Activated naive CD4-positive, alpha-beta T cell treated with anti-CD3 and anti-CD28 coated beads, Interleukin-2, amount 10 ng/mL, durations not matched to agents 7 days and 5 days (primary cell): ENCODE measurements around the gene YBX2.
A peak's percentile ranks its signal among the peaks of the same experiment; 100 is the strongest.
"Not testable (repeated sequence)": the region's sequence is repeated elsewhere in the genome, so short reads cannot be mapped to it uniquely, and the experiment has no call there.

ENCODE experiments used
- CTCF ChIA-PET: fragments of 350-600 bp; sonication (Branson Sonifier 250); formaldehyde crosslinking; loops from one replicate; lab custom pipeline; 2021; ENCODE audit warnings: antibody characterized with exemption; lab: Charles Lee
- DNase-seq: peaks from one replicate; pipeline ENCODE4 v3.0.0-alpha.2; 2020
- H3K27ac Mint-ChIP-seq: one replicate; pipeline ENCODE4 v1.8.0; 2021; ENCODE audit warnings: mild to moderate bottlenecking, moderate library complexity, mixed read lengths
- H3K27me3 Mint-ChIP-seq: one replicate; pipeline ENCODE4 v1.8.0; 2021; ENCODE audit warnings: mild to moderate bottlenecking, mixed read lengths
- H3K36me3 Mint-ChIP-seq: one replicate; pipeline ENCODE4 v1.8.0; 2021; ENCODE audit warnings: mixed read lengths
- H3K4me1 Mint-ChIP-seq: one replicate; pipeline ENCODE4 v1.8.0; 2021; ENCODE audit warnings: mixed read lengths
- H3K4me3 Mint-ChIP-seq: one replicate; pipeline ENCODE4 v1.8.0; 2021; ENCODE audit warnings: mild to moderate bottlenecking, moderate library complexity, mixed read lengths
- H3K9me3 Mint-ChIP-seq: one replicate; pipeline ENCODE4 v1.8.0; 2021; ENCODE audit warnings: mixed read lengths

Gene YBX2

DNA sequence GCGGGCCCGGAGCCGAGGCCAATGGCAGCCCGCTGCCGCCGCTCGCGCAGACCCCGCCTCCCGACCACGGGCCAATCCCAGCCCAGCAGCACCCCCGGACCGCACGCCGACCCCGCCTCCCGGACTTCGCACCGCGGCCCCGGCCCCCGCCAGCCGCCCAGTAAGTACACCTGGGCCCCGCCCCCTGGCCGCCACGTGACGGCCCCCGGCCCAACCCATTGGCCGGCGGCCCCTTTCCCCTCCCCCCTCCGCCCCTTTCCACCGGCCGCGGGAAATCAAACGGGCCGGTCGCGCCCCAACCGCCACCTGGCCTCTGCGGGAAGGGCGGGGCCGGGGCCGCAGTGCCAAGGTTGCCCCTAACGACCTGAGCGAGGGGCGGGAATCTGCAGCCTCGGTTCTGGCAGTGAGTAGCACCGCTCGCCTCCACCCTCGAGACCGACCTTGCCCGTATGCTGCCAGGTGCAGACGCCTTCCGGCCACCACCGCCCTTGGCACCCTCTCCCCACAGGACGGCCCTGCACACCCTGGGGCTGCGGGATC, at the start of gene YBX2:
Gene YBX2 (minus strand): TSS at position 26 of the 540 bp plus-strand sequence. CDS start 139 bp downstream, outside the sequence.
- DNase-seq = peak; percentile 85
- peak within 1 kb of the TSS; percentile 2 for H3K27ac Mint-ChIP-seq
- H3K27me3 Mint-ChIP-seq = peaks cover 93% of the 10 kb centered on the region
- peak within 1 kb of the TSS; percentile 74 for H3K4me3 Mint-ChIP-seq
- no peaks in the 10 kb centered on the region for H3K9me3 Mint-ChIP-seq
- H3K4me1 Mint-ChIP-seq = peaks cover 28% of the 10 kb centered on the region
- H3K36me3 Mint-ChIP-seq = no peaks in the 10 kb centered on the region
- CTCF ChIA-PET = no interaction called here

DNA sequence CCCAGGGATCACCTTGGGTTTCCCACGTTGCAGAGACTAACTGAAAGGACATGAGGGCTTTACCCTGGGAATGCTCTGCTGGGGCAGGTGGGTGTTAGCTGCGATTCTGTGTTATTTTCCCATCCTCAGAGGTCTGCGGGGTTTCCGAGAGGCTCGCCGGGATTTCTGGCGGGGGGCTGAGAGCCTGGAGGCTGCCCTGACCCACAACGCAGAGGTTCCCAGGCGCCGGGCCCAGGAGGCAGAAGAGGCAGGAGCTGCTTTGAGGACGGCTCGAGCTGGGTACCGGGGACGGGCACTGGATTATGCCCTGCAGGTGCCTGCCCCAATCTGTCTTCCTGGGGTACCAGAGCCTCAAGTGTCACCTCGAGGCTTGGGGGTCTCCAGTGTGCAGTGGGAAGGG, 48.8 kb upstream of the YBX2 start:
- Mint-ChIP-seq H3K4me1 (peaks cover 36% of the 10 kb centered on the region), H3K36me3 (peaks cover 63% of the 10 kb centered on the region), H3K27me3 (no peaks in the 10 kb centered on the region), H3K27ac (no peak overlapping the region), H3K9me3 (no peaks in the 10 kb centered on the region), H3K4me3 (no peak overlapping the region)
- CTCF ChIA-PET = interaction anchor here (1.9 to 4.1 kb wide), 2 partner anchors 13 to 18 kb away, joined by 7 to 29 read pairs; no protein-coding TSS in a partner anchor
- no peak for DNase-seq

DNA sequence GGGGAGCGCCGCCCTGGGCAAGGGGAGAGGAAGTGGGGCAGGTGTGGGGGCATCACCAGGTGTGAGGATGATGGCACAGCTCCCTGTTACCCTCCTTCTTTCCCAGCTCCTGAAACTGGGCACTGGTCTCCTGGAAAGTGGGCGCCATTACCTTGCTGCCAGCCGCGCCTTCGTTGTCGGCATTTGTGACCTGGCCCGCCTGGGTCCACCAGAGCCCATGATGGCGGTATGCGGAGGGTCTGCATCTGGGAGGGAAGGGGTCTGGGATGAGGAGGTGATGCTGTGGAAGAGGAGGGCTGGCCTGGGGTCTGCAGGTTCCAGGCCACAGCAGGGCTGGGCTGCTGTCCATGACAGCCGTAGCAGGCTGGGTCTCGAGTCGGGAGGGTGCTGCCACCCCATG, 47.4 kb upstream of the YBX2 start:
- Mint-ChIP-seq H3K4me1 (peaks cover 41% of the 10 kb centered on the region), H3K27ac (peak overlapping the region; percentile 28), H3K9me3 (no peaks in the 10 kb centered on the region), H3K4me3 (no peak overlapping the region), H3K27me3 (no peaks in the 10 kb centered on the region), H3K36me3 (peaks cover 64% of the 10 kb centered on the region)
- CTCF ChIA-PET = interaction anchor here (1.1 to 2.0 kb wide), 4 partner anchors 12 to 28 kb away, joined by 4 to 7 read pairs (median 5); partner anchors contain the start of gene NEURL4
- no peak for DNase-seq

DNA sequence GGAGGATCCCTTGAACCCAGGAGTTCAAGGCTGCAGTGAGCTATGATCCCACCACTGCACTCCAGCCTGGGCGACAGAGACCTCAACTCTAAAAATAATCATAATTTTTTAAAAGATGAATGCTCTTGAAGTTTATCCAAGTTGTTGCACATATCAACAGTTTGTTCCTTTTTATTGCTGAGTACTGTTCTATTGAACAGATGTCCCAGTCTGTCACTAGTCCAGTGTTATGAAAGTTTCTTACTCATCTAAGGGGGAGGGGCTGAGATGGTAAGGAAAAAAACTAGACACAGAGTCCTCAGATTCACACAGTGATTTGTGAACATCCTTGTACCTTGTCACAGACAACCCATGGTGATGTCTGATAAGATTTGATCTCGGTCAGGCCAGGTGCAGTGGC, 45.7 kb upstream of the YBX2 start:
- H3K36me3 Mint-ChIP-seq = peaks cover 56% of the 10 kb centered on the region
- CTCF ChIA-PET = interaction anchor here (2.0 to 6.3 kb wide), 2 partner anchors 15 to 27 kb away, joined by 4 to 54 read pairs; no protein-coding TSS in a partner anchor
- no peak overlapping the region for H3K4me3 Mint-ChIP-seq
- peaks cover 52% of the 10 kb centered on the region for H3K4me1 Mint-ChIP-seq
- H3K9me3 Mint-ChIP-seq = no peaks in the 10 kb centered on the region
- DNase-seq = no peak
- no peaks in the 10 kb centered on the region for H3K27me3 Mint-ChIP-seq
- H3K27ac Mint-ChIP-seq = no peak overlapping the region

DNA sequence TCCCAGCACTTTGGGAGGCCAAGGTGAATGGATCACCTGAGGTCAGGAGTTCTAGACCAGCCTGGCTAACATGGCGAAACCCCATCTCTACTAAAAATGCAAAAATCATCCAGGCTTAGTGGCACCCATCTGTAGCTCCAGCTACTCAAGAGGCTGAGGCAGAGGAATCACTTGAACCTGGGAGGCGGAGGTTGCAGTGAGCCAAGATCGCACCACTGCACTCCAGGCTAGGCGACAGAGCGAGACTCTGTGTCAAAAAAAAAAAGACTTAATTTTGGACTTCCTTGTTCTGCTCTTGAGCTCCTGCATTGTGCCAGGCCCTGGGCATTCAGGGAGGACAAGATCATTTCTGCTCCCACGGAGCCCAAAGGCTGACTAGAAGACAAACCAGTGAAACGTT, 43.2 kb upstream of the YBX2 start:
- H3K27me3 Mint-ChIP-seq, H3K9me3 Mint-ChIP-seq, DNase-seq: not testable (repeated sequence)
- Mint-ChIP-seq H3K4me1 (peaks cover 66% of the 10 kb centered on the region), H3K36me3 (peaks cover 39% of the 10 kb centered on the region), H3K4me3 (peak overlapping the region; percentile 88), H3K27ac (peak overlapping the region; percentile 95)
- CTCF ChIA-PET = interaction anchor here (1.2 to 6.3 kb wide), 9 partner anchors 8 to 223 kb away, joined by 5 to 54 read pairs (median 13); partner anchors contain the start of genes GPS2 and TMEM95

DNA sequence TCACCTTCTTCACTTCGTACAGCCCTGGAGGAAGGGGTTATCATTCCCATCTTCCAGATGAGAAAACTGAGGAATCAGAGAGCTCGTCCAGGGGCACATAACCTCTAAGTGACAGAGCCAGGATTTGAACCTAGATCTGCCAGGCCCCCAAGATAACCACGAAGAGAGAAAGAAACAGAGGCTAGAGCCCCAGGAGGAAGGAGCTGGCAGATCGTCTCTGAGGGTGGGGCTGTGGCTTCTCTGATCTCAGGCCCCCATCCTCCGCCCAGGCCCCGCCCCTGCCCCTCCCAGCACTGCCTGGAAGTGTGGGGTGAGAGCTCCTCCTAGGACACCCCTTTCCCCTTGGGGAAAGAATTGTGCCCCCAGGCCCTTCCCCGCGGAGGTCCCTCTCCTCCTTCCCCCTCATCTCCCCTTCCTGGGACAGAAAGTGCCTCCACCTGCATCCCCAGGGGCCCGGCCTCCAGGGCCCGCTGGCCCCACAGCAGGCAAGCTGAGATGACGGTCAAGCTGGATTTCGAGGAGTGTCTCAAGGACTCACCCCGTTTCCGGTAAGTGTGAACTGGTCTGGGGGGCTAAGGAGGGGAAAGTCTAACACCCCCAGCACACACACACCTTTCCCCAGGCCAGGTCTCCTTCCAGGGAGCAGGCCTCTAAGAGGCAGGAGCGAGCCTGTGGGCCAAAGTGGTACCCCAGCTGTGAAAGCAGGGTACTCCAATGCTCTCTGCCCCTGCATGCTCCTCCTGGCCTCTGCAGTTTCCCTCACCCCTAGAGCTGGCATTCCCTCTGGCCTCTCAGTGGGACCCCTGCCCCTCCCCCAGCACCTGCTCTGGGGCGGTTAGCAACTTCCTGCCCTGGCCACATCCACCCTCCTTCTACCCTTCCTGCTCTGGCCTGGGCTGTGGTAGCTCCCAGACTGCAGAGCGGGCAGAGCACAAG, 42.1 kb upstream of the YBX2 start, which contains the start of gene ACAP1:
Gene ACAP1 (plus strand): TSS at position 290 of the 936 bp plus-strand sequence. CDS start 206 bp downstream, at position 496.
- no peaks in the 10 kb centered on the region for H3K27me3 Mint-ChIP-seq
- peaks cover 72% of the 10 kb centered on the region for H3K4me1 Mint-ChIP-seq
- CTCF ChIA-PET = interaction anchor here (0.9 to 6.3 kb wide), 14 partner anchors 9 to 224 kb away, joined by 3 to 54 read pairs (median 7); partner anchors contain the start of genes GPS2, NLGN2 and TMEM95
- peak within 1 kb of the TSS; percentile 95 for H3K27ac Mint-ChIP-seq
- H3K36me3 Mint-ChIP-seq = peaks cover 33% of the 10 kb centered on the region
- peak within 1 kb of the TSS; percentile 88 for H3K4me3 Mint-ChIP-seq
- peak; percentile 95 for DNase-seq
- no peaks in the 10 kb centered on the region for H3K9me3 Mint-ChIP-seq

DNA sequence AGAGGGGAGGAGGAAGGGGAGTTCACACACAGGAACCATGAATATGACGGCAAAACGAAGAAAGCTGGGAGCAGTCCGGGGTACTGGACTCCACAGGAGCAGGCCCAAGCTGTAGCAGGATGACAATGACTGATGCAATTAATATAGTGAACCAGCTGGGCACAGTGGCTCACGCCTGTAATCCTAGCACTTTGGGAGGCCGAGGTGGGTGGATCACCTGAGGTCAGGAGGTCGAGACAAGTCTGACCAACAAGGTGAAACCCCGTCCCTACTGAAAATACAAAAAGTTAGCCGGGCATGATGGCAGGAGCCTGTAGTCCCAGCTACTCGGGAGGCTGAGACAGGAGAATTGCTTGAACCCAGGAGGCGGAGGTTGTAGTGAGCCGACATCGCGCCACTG, 41.3 kb upstream of the YBX2 start:
- H3K27me3 Mint-ChIP-seq, H3K9me3 Mint-ChIP-seq: not testable (repeated sequence)

DNA sequence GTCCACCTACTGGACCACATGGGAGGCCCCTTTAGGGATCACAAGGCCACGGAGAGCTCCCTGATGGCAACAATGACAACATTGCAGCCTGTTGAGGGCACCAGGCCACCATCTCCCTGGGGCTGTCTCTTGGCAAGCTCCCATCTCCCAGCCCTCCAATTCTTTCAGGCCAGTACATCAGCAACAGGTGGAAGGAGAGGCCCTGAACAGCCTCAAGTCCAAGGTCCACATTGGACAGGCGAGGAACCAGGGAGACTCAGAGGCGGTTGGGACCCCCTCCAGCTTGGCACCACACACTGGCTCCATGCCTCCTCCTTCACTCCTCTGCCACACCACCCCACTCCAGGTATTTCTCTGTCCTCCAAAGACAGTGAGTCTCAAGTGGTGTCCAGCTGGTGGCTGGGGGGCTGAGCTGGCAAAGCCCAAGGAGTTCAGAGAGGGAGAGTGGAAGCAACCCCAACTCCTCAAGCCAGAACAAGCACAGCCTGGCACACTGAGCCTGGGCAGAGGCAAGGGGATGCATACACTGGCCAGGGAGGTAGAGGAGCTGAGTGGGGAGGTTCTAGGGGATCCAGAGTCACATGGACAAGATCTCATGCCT, 40.6 kb upstream of the YBX2 start:
- Mint-ChIP-seq H3K4me1 (peaks cover 76% of the 10 kb centered on the region), H3K36me3 (peaks cover 23% of the 10 kb centered on the region), H3K27me3 (no peaks in the 10 kb centered on the region), H3K9me3 (no peaks in the 10 kb centered on the region), H3K4me3 (peak overlapping the region; percentile 88), H3K27ac (no peak overlapping the region)
- CTCF ChIA-PET = interaction anchor here (1.3 to 6.3 kb wide), 3 partner anchors 9 to 39 kb away, joined by 3 to 54 read pairs (median 29); no protein-coding TSS in a partner anchor
- DNase-seq = no peak

More for the DNA sequence above, 41.3 kb upstream of the YBX2 start:
- not testable (repeated sequence) for DNase-seq
- CTCF ChIA-PET = interaction anchor here (0.9 to 6.3 kb wide), 12 partner anchors 10 to 101 kb away, joined by 3 to 54 read pairs (median 9); partner anchors contain the start of genes GPS2, NLGN2 and TMEM95
- Mint-ChIP-seq H3K27ac (peak overlapping the region; percentile 95), H3K4me3 (peak overlapping the region; percentile 88), H3K4me1 (peaks cover 76% of the 10 kb centered on the region), H3K36me3 (peaks cover 28% of the 10 kb centered on the region)

DNA sequence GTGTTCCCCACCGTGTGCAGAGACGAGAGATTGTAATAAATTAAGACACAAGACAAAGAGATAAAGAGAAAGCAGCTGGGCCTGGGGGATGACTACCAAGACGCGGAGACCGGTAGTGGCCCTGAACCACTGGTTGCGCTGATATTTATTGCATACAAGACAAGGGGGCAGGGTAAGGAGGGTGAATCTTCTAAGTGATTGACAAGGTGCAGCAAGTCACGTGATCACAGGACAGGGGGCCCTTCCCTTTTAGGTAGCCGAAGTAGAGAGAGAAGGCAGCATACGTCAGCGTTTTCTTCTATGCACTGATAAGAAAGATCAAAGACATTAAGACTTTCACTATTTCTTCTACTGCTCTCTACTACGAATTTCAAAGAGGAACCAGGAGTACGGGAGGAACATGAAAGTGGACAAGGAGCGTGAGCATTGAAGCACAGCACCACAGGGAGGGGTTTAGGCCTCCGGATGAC, 38.2 kb upstream of the YBX2 start:
- Mint-ChIP-seq H3K36me3 (peaks cover 11% of the 10 kb centered on the region), H3K4me1 (peaks cover 79% of the 10 kb centered on the region), H3K4me3 (peak overlapping the region; percentile 48), H3K27ac (peak overlapping the region; percentile 86)
- peak; percentile 62 for DNase-seq
- CTCF ChIA-PET, H3K9me3 Mint-ChIP-seq, H3K27me3 Mint-ChIP-seq: not testable (repeated sequence)

DNA sequence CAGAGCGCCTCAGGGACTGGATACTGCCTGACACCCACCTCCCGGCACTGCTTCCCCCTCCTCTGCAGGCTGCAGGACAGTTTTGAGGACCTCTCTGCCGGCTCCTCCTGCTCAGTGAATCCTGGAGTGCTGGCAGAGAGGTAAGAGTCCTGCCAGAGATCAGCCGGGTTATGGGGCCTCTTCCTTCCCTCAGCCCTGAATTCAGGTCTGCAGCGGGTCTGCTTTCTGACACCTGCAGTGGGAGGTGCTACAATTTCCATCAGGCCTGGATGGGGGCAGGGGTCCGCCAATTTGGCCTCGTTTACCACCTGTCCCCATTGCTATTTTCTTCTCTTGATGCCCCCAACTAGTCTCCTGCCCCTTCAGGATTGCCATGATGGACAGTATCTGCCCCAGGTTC, 37.7 kb upstream of the YBX2 start:
- Mint-ChIP-seq H3K36me3 (peaks cover 6% of the 10 kb centered on the region), H3K27me3 (no peaks in the 10 kb centered on the region), H3K4me3 (peak overlapping the region; percentile 48), H3K4me1 (peaks cover 79% of the 10 kb centered on the region), H3K9me3 (no peaks in the 10 kb centered on the region), H3K27ac (peak overlapping the region; percentile 86)
- CTCF ChIA-PET = no interaction called here
- DNase-seq = no peak

DNA sequence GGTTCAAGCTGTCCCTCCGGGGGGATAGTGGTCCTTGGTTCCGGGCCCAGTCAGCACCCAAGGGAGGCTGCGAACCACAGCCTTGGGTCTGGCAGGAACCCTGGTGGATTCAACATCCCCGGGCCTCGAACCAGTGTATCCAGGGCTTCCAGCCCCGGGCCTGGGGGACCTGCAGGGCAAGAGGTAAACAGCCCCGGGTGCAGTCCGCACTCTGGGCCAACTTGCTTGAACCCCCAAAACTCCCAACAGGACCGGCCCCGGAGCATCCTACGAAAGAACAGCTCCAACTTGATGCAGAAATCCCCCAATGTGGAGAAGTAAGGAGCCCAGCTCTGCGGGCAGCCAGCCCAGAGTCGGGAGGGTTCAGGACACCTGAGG, 36.2 kb upstream of the YBX2 start:
- Mint-ChIP-seq H3K4me3 (peak overlapping the region; percentile 94), H3K4me1 (peaks cover 73% of the 10 kb centered on the region), H3K27me3 (no peaks in the 10 kb centered on the region), H3K9me3 (no peaks in the 10 kb centered on the region), H3K27ac (peak overlapping the region; percentile 58), H3K36me3 (no peaks in the 10 kb centered on the region)
- no peak for DNase-seq
- CTCF ChIA-PET = interaction anchor here (0.7 to 2.0 kb wide), 3 partner anchors 14 to 230 kb away, joined by 3 to 7 read pairs (median 4); no protein-coding TSS in a partner anchor

DNA sequence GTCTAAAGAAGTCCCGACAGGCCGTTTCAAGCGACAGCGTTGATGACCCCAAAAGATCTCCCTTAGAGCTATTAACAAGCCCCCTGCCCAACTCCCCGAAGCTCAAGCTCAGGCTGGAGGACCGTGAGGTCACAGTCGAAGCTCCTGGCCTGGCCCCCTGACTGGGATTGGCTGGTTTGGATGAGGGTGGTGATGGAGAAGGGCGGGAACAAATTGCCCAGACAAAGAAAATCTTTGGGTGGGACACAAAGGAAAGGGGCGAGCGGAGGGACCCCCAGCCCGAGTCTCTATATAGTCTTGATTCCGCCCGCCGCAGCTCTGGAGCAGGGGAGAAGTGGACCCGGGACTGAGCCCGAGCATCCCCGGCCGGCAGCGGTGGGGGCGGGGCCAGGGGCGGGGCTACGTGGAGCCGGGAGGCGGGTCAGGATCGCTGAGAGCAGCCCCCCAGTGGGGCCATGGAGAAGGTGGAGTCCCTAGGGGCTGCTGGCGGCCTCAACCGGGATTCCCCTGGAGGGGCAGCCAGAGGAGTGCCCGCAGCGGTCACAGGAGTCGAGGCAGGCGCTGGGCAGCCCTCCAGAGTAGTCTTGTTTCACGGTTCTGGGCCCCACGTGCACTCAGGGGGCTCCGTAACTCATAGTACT, 35.7 kb upstream of the YBX2 start:
- Mint-ChIP-seq H3K9me3 (no peaks in the 10 kb centered on the region), H3K36me3 (no peaks in the 10 kb centered on the region), H3K4me3 (peak overlapping the region; percentile 94), H3K27me3 (no peaks in the 10 kb centered on the region), H3K27ac (peak overlapping the region; percentile 96), H3K4me1 (peaks cover 67% of the 10 kb centered on the region)
- CTCF ChIA-PET = interaction anchor here (0.9 to 2.0 kb wide), 11 partner anchors 10 to 357 kb away, joined by 3 to 7 read pairs (median 4); partner anchors contain the start of genes TMEM95 and TP53
- peak; percentile 87 for DNase-seq
